ENCODE measurements around the gene KCNF1. TPM values are rescaled to one million over a fixed set of nuclear protein-coding genes. Genes with fewer than 3 reads are reported as not detected.

The KCNF1 gene
- total RNA-seq = 0.35 TPM in 1 of 2 replicates, not detected in the other

GRCh38 chr2:10911291-10912075 is at the start of gene KCNF1:
Gene KCNF1 (plus strand): TSS chr2:10911934. CDS start chr2:10912427, 493 bp downstream.

Other genes starting within 250 kb of the KCNF1 start
- gene NOL10, start 222.0 kb upstream of the KCNF1 start, total RNA-seq = 26.4 and 27.9 TPM in 2 replicates
- gene ATP6V1C2, start 190.3 kb upstream of the KCNF1 start, total RNA-seq = 0.09 and 0.42 TPM in 2 replicates
- 283 and 284 TPM in 2 replicates for gene PDIA6, start 99.1 kb upstream of the KCNF1 start, total RNA-seq
- 17.8 and 20.6 TPM in 2 replicates for gene SLC66A3, start 243.5 kb downstream of the KCNF1 start, total RNA-seq